ENCODE data around the gene AKR1C4. TPM values are rescaled to one million over a fixed set of nuclear protein-coding genes. Genes with fewer than 3 reads are reported as not detected.

AKR1C4 gene
- total RNA-seq, 1 experiment from 2014 or later = not detected

GRCh38 chr10:5265139-5265538, 68.5 kb downstream of the AKR1C4 start:
- Histone ChIP-seq H3K4me3 (ENCODE audit: low read length) (no peak overlapping the region), H3K27ac (ENCODE audit: low read length) (no peak overlapping the region), H3K9me3 (ENCODE audit: low read length) (no peaks in the 10 kb centered on the region), H3K9ac (ENCODE audit: low read length) (no peak overlapping the region), H3K9me2 (replicated peaks; ENCODE audit: low read length) (no peaks in the 10 kb centered on the region), H2AFZ (ENCODE audit: low read length) (no peak overlapping the region), H3K4me2 (ENCODE audit: low read length) (no peak overlapping the region), H3K4me1 (ENCODE audit: insufficient read depth, low read length) (peaks cover 7% of the 10 kb centered on the region; the same call in 1 of the 2 replicates), H4K20me1 (ENCODE audit: low read length) (no peaks in the 10 kb centered on the region), H3K27me3 (ENCODE audit: low read length) (no peaks in the 10 kb centered on the region), H3F3A (ENCODE audit: low read length, unreplicated experiment) (no peaks in the 10 kb centered on the region), H3K36me3 (ENCODE audit: low read depth, low read length) (no peaks in the 10 kb centered on the region), H3K79me2 (ENCODE audit: low read length) (no peaks in the 10 kb centered on the region)
- DNase-seq (no peak), ATAC-seq (no peak)
- BruUV-seq (replicated peaks) = no TSS peak
- CTCF ChIA-PET = no interaction called here
- POLR2A ChIA-PET (ENCODE audit: unreplicated experiment) = no interaction called here
- intact Hi-C loops (cut with micrococcal nuclease) = no loop called here
- TF ChIP-seq EZH2phosphoT487 (IDR thresholded peaks at IDR 0.05; ENCODE audit: borderline replicate concordance, low read length) (no peak), CTCF (conservative IDR thresholded peaks at IDR 0.05; ENCODE audit: low read depth, low read length) (no peak)

GRCh38 chr10:5266351-5266750, 69.7 kb downstream of the AKR1C4 start:
- no peak overlapping the region for H2AFZ ChIP-seq (ENCODE audit: low read length)
- no peak overlapping the region for H3K4me2 ChIP-seq (ENCODE audit: low read length)
- ChIA-PET CTCF (no interaction called here), POLR2A (ENCODE audit: unreplicated experiment) (no interaction called here)
- no peak for ATAC-seq
- H3K27me3 ChIP-seq (ENCODE audit: low read length) = no peaks in the 10 kb centered on the region
- no peak overlapping the region for H3K27ac ChIP-seq (ENCODE audit: low read length)
- H3F3A ChIP-seq (ENCODE audit: low read length, unreplicated experiment) = no peaks in the 10 kb centered on the region
- no TSS peak for BruUV-seq (replicated peaks)
- no peaks in the 10 kb centered on the region for H3K9me3 ChIP-seq (ENCODE audit: low read length)
- H4K20me1 ChIP-seq (ENCODE audit: low read length) = no peaks in the 10 kb centered on the region
- H3K79me2 ChIP-seq (ENCODE audit: low read length) = no peaks in the 10 kb centered on the region
- intact Hi-C loops (cut with micrococcal nuclease) = no loop called here
- H3K4me3 ChIP-seq (ENCODE audit: low read length) = no peak overlapping the region
- H3K4me1 ChIP-seq (ENCODE audit: insufficient read depth, low read length) = peaks cover 7% of the 10 kb centered on the region; the same call in 1 of the 2 replicates
- no peaks in the 10 kb centered on the region for H3K36me3 ChIP-seq (ENCODE audit: low read depth, low read length)
- TF ChIP-seq EZH2phosphoT487 (IDR thresholded peaks at IDR 0.05; ENCODE audit: borderline replicate concordance, low read length) = no peak
- TF ChIP-seq EZH2 (IDR thresholded peaks at IDR 0.05; ENCODE audit: low read length, unreplicated experiment) = no peak
- no peak for TF ChIP-seq CTCF (conservative IDR thresholded peaks at IDR 0.05; ENCODE audit: low read depth, low read length)
- no peak for DNase-seq
- H3K9me2 ChIP-seq (replicated peaks; ENCODE audit: low read length) = no peaks in the 10 kb centered on the region
- no peak overlapping the region for H3K9ac ChIP-seq (ENCODE audit: low read length)

- Histone ChIP-seq H3K9me3 (ENCODE audit: low read length) (no peaks in the 10 kb centered on the region), H3K79me2 (ENCODE audit: low read length) (no peaks in the 10 kb centered on the region), H2AFZ (ENCODE audit: low read length) (no peak overlapping the region), H3K27me3 (ENCODE audit: low read length) (no peaks in the 10 kb centered on the region), H3K4me3 (ENCODE audit: low read length) (no peak overlapping the region), H3K4me2 (ENCODE audit: low read length) (no peak overlapping the region), H4K20me1 (ENCODE audit: low read length) (no peaks in the 10 kb centered on the region), H3F3A (ENCODE audit: low read length, unreplicated experiment) (no peaks in the 10 kb centered on the region), H3K27ac (ENCODE audit: low read length) (no peak overlapping the region), H3K36me3 (ENCODE audit: low read depth, low read length) (no peaks in the 10 kb centered on the region), H3K9me2 (replicated peaks; ENCODE audit: low read length) (no peaks in the 10 kb centered on the region), H3K4me1 (ENCODE audit: insufficient read depth, low read length) (peaks cover 7% of the 10 kb centered on the region; the same call in 1 of the 2 replicates), H3K9ac (ENCODE audit: low read length) (no peak overlapping the region)
- CTCF ChIA-PET = no interaction called here
- intact Hi-C loops (cut with micrococcal nuclease) = no loop called here
- ATAC-seq = no peak
- no peak for DNase-seq
- BruUV-seq (replicated peaks) = no TSS peak
- POLR2A ChIA-PET (ENCODE audit: unreplicated experiment) = no interaction called here
- TF ChIP-seq CTCF (conservative IDR thresholded peaks at IDR 0.05; ENCODE audit: low read depth, low read length) = no peak
- no peak for TF ChIP-seq EZH2 (IDR thresholded peaks at IDR 0.05; ENCODE audit: low read length, unreplicated experiment)
- TF ChIP-seq EZH2phosphoT487 (IDR thresholded peaks at IDR 0.05; ENCODE audit: borderline replicate concordance, low read length) = no peak
Observed at GRCh38 chr10:5266804-5267203, 70.2 kb downstream of the AKR1C4 start.
